Measurements from ENCODE around the gene SUPT6H. TPM values are rescaled to one million over a fixed set of nuclear protein-coding genes. Genes with fewer than 3 reads are reported as not detected.

SUPT6H gene
- total and polyA plus RNA-seq, 2 of the 8 experiments (the other 6 are each of a cell fraction or from before 2014, with no cell fraction given): 32.0 to 59.9 TPM

- TF ChIP-seq BCL11A (IDR thresholded peaks at IDR 0.05; ENCODE audit: low read depth in 2 of 2, low read length in 2 of 2) (no peak), ASH2L (IDR thresholded peaks at IDR 0.05; ENCODE audit: low read length) (no peak), TAF1 (IDR thresholded peaks at IDR 0.05; ENCODE audit: low read depth, low read length) (no peak), JUND (IDR thresholded peaks at IDR 0.05; ENCODE audit: low read length) (no peak), NRF1 (IDR thresholded peaks at IDR 0.05; ENCODE audit: low read depth, low read length) (no peak), SIN3A (conservative IDR thresholded peaks at IDR 0.05 in 1 of 2, IDR thresholded peaks at IDR 0.05 in 1 of 2; ENCODE audit: low read depth in 1 of 2, low read length in 2 of 2) (no peak)
Measured at GRCh38 chr17:28726226-28726626, 64.2 kb downstream of the SUPT6H start, which contains the start of gene TLCD1 (continued).

Measured in H1 (cell line).